Tibial artery (tissue), 4 donors: ENCODE results near the gene LCK.

Experiments
- DNase-seq, 2 donors: peaks; one replicate each; pipeline ENCODE4 v3.0.0-alpha.2; 2019
- H3K27ac ChIP-seq, 2 donors: fragments of 200-600 bp; sonication (generic) in 1 of 2; 1 replicate in 1 of 2; 2 replicates in 1 of 2; pipeline ENCODE4 v1.5.1; 2018 to 2019; ENCODE audit warnings: mild to moderate bottlenecking in 1 of 2
- H3K27me3 ChIP-seq, 2 donors: fragments of 200-600 bp; sonication (generic) in 1 of 2; one replicate each; pipeline versions ENCODE4 v1.5.1 to v1.6.0; 2016 to 2019
- H3K36me3 ChIP-seq, 3 donors: fragments of 200-600 bp; sonication (generic) in 2 of 3; one replicate each; pipeline ENCODE4 v1.5.1; 2016 to 2019; ENCODE audit warnings: mild to moderate bottlenecking in 2 of 3
- H3K4me1 ChIP-seq, 4 donors: fragments of 200-600 bp; sonication (generic) in 2 of 4; 1 replicate in 3 of 4; 2 replicates in 1 of 4; pipeline ENCODE4 v1.5.1; 2016 to 2019
- H3K4me3 ChIP-seq, 2 donors: fragments of 200-600 bp; sonication (generic) in 1 of 2; 1 replicate in 1 of 2; 2 replicates in 1 of 2; pipeline ENCODE4 v1.5.1; 2018 to 2019; ENCODE audit warnings: mild to moderate bottlenecking in 2 of 2
- H3K9me3 ChIP-seq, 3 donors: fragments of 200-600 bp; sonication (generic) in 1 of 3; one replicate each; pipeline ENCODE4 v1.5.1; 2016 to 2019
- intact Hi-C: fragments of 100-400 bp; cut with DNase I; formaldehyde crosslinking; loops from one replicate; pipeline ENCODE4 v1.15.0; 2023; ENCODE audit warnings: low total_unique reads
- TF ChIP-seq, protein P1 (sequence below), 2 experiments: fragments of 200-600 bp in 1 of 2; fragments of 450-650 bp in 1 of 2; IDR thresholded peaks; one replicate each; pipeline ENCODE4 v1.5.1; 2017 to 2019; ENCODE audit warnings: antibody characterized with exemption in 2 of 2, mild to moderate bottlenecking in 1 of 2, moderate library complexity in 1 of 2

Gene LCK

GRCh38 chr1:32215629-32216480 is 35.2 kb upstream of the LCK start:
- H3K27ac ChIP-seq = no peak overlapping the region

DNA sequence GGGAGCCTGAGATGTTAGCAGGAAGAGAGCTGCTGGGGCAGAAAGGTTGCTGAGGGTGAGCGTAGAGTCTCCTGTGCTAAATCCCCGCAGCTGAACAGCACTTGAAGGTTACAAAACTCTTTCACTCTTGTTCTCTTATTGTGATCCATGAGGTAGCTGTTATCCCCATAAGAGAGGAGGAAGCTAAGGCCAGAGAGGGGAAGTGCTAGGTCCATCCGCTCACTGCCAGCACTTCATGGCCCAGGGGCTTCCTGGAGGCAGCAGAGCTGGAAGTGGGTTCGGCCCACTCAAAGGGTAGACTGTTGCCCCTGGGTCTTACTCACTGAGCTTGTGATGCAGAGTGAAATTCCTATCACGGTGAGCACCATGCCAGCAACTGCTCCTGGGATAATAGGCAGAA is 34.5 kb upstream of the LCK start:
- Histone ChIP-seq H3K27ac (no peak overlapping the region), H3K36me3 (peaks cover 30 to 71% (median 35%) of the 10 kb centered on the region in 3 donors), H3K27me3 (no peaks in the 10 kb centered on the region), H3K9me3 (no peaks in the 10 kb centered on the region), H3K4me3 (no peak overlapping the region), H3K4me1 (peaks cover 0 to 19% (median 15%) of the 10 kb centered on the region in 4 donors)
- TF ChIP-seq, protein P1, sequence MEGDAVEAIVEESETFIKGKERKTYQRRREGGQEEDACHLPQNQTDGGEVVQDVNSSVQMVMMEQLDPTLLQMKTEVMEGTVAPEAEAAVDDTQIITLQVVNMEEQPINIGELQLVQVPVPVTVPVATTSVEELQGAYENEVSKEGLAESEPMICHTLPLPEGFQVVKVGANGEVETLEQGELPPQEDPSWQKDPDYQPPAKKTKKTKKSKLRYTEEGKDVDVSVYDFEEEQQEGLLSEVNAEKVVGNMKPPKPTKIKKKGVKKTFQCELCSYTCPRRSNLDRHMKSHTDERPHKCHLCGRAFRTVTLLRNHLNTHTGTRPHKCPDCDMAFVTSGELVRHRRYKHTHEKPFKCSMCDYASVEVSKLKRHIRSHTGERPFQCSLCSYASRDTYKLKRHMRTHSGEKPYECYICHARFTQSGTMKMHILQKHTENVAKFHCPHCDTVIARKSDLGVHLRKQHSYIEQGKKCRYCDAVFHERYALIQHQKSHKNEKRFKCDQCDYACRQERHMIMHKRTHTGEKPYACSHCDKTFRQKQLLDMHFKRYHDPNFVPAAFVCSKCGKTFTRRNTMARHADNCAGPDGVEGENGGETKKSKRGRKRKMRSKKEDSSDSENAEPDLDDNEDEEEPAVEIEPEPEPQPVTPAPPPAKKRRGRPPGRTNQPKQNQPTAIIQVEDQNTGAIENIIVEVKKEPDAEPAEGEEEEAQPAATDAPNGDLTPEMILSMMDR (IDR thresholded peaks at IDR 0.05) = no peak
- intact Hi-C loops = no loop called here
- DNase-seq = no peak

More at GRCh38 chr1:32215629-32216480, 35.2 kb upstream of the LCK start:
- DNase-seq = peak in 1 of 2 donors; percentile 40
- TF ChIP-seq, protein P1 (IDR thresholded peaks at IDR 0.05) = peak; percentile 55 to 63
- peaks cover 0 to 12% (median 8%) of the 10 kb centered on the region in 4 donors for H3K4me1 ChIP-seq
- H3K36me3 ChIP-seq = peaks cover 30 to 71% (median 35%) of the 10 kb centered on the region in 3 donors
- no peaks in the 10 kb centered on the region for H3K27me3 ChIP-seq
- H3K9me3 ChIP-seq = no peaks in the 10 kb centered on the region
- intact Hi-C loops = no loop called here
- H3K4me3 ChIP-seq = no peak overlapping the region

- Histone ChIP-seq H3K36me3 (peaks cover 33 to 62% (median 35%) of the 10 kb centered on the region in 3 donors), H3K4me1 (peaks cover 0 to 35% (median 27%) of the 10 kb centered on the region in 4 donors), H3K4me3 (no peak overlapping the region), H3K27ac (no peak overlapping the region), H3K27me3 (no peaks in the 10 kb centered on the region), H3K9me3 (no peaks in the 10 kb centered on the region)
- intact Hi-C loops = no loop called here
- no peak for DNase-seq
- TF ChIP-seq, protein P1 (IDR thresholded peaks at IDR 0.05) = no peak
Observed at GRCh38 chr1:32219022-32219421, 32.0 kb upstream of the LCK start.

DNA sequence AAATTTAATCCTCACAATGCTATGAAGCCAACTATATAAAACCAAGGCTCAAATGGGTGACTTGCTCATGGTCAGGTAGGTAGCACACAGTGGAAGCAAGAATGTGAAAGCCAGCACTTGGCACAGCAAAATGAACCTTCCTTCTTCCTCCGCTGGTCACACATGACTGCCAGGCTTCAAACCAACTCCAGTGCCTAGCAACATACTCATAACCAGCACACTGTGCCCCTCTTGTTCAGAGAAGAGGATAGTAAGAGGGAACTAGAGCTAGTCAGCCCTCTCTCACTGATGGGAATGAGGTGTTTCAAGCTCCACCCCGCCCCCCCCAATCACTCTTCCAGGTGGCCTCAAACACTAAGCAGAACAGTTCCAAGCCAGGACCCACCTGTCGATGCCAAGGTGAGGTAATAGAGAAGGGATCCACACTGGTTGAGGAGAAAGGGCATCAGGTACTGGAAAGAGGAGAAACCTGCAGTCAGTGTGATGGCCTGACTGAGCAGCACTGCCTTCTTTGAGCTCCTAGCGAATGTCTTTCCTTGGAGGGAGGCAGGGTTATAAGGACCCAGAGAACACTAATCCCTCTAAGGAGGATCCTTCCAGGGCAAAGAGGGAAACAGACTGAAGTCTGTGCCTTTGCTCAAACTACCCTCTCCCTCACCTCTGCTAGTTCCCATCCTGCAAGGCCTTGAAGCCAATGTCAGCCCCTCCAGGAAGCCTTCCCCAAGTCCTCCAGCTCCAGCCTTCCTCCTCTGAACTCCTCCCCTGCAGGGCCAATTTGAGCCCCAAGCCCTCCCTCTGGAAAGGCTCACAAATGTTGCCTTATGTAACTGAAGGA is 30.1 kb upstream of the LCK start:
- TF ChIP-seq, protein P1 (IDR thresholded peaks at IDR 0.05) = no peak
- Histone ChIP-seq H3K4me1 (peaks cover 0 to 35% (median 28%) of the 10 kb centered on the region in 4 donors), H3K9me3 (no peaks in the 10 kb centered on the region), H3K36me3 (peaks cover 30 to 62% (median 39%) of the 10 kb centered on the region in 3 donors), H3K4me3 (peak overlapping the region; percentile 65 to 86), H3K27ac (peak overlapping the region; percentile 90 to 92), H3K27me3 (no peaks in the 10 kb centered on the region)
- intact Hi-C loops = loop anchor here (5.0 kb wide), 1 partner anchor 71 kb away; the partner anchor contains the start of gene HDAC1
- DNase-seq = no peak

DNA sequence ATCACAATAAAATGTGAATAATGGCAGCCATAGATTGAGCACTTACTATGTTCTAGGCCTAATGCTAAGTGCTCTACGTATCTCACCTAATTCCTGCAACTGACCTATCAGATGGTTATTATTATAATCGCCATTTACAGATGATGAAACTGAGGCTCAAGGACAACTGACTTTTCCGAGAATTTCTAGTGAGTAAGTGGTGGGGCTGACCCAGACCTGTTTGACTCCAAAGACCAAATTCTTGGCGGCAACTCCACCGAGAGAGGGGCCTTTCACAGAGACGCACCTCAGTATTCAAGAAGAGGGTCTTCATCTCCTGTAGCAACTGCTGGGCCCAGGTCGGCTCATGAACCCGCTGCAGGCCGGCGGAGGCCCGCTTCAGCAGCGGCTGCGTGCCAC is 29.5 kb upstream of the LCK start:
- H3K36me3 ChIP-seq = peaks cover 30 to 62% (median 39%) of the 10 kb centered on the region in 3 donors

More for the DNA sequence above, 29.5 kb upstream of the LCK start:
- TF ChIP-seq, protein P1 (IDR thresholded peaks at IDR 0.05) = no peak
- Histone ChIP-seq H3K4me1 (peaks cover 0 to 34% (median 28%) of the 10 kb centered on the region in 4 donors), H3K27ac (peak overlapping the region; percentile 90 to 92), H3K27me3 (no peaks in the 10 kb centered on the region), H3K9me3 (no peaks in the 10 kb centered on the region), H3K4me3 (peak overlapping the region; percentile 65 to 86)
- no peak for DNase-seq
- intact Hi-C loops = loop anchor here (5.0 kb wide), 1 partner anchor 71 kb away; the partner anchor contains the start of gene HDAC1
